SK-N-SH treated with all-trans-retinoic acid at 6 μM for 48 hours (cell line): Measurements from ENCODE around the gene IQGAP3.

Experiments
- ATAC-seq: fragments of 200-7000 bp; cut with Tn5 transposase; 3 replicates; pipeline ENCODE4 v1.9.1; 2020; ENCODE audit warnings: mild to moderate bottlenecking, moderate library complexity
- ARNTL ChIP-seq: fragments of 450-650 bp; formaldehyde crosslinking; IDR thresholded peaks from 2 replicates; pipeline ENCODE4 v1.5.0; 2020; ENCODE audit warnings: low read depth, mild to moderate bottlenecking, moderate library complexity, borderline replicate concordance
- BACH2 ChIP-seq: fragments of 250-450 bp; sonication (Bioruptor Pico); IDR thresholded peaks from 2 replicates; pipeline ENCODE4 v1.9.0; 2021; ENCODE audit warnings: mild to moderate bottlenecking, borderline replicate concordance
- CREB5 ChIP-seq: fragments of 250-450 bp; sonication (Bioruptor Pico); IDR thresholded peaks from 2 replicates; pipeline ENCODE4 v1.5.1; 2020; ENCODE audit warnings: low read depth, mild to moderate bottlenecking, moderate library complexity
- CSDC2 ChIP-seq: fragments of 250-450 bp; sonication (Bioruptor Pico); IDR thresholded peaks from 2 replicates; pipeline ENCODE4 v1.5.0; 2020; ENCODE audit warnings: mild to moderate bottlenecking, moderate library complexity
- ESRRG ChIP-seq: fragments of 250-450 bp; sonication (Bioruptor Pico); IDR thresholded peaks from 2 replicates; pipeline ENCODE4 v1.6.1; 2021; ENCODE audit warnings: mild to moderate bottlenecking
- GLIS3 ChIP-seq: fragments of 250-450 bp; sonication (Bioruptor Pico); IDR thresholded peaks from 2 replicates; pipeline ENCODE4 v1.5.0; 2020; ENCODE audit warnings: mild to moderate bottlenecking, moderate library complexity
- ISL1 ChIP-seq: fragments of 250-450 bp; sonication (Bioruptor Pico); IDR thresholded peaks from 2 replicates; pipeline ENCODE4 v2.1.2; 2022; ENCODE audit warnings: mild to moderate bottlenecking, moderate library complexity
- OSR1 ChIP-seq: fragments of 250-450 bp; sonication (Bioruptor Pico); IDR thresholded peaks from 2 replicates; pipeline ENCODE4 v1.8.0; 2022; ENCODE audit warnings: moderate library complexity, mild to moderate bottlenecking, inconsistent platforms
- PATZ1 ChIP-seq: fragments of 250-450 bp; sonication (Bioruptor Pico); IDR thresholded peaks from 2 replicates; pipeline ENCODE4 v1.8.0; 2020; ENCODE audit warnings: mild to moderate bottlenecking, moderate library complexity, borderline replicate concordance
- POU6F1 ChIP-seq: fragments of 250-450 bp; sonication (Bioruptor Pico); IDR thresholded peaks from 2 replicates; pipeline ENCODE4 v1.8.0; 2021; ENCODE audit warnings: low read depth, mild to moderate bottlenecking, moderate library complexity, borderline replicate concordance
- RARB ChIP-seq: fragments of 250-450 bp; sonication (Bioruptor Pico); IDR thresholded peaks from 2 replicates; pipeline ENCODE4 v1.8.0; 2021; ENCODE audit warnings: mild to moderate bottlenecking, moderate library complexity
- SNAI2 ChIP-seq: fragments of 250-450 bp; sonication (Bioruptor Pico); IDR thresholded peaks from 2 replicates; pipeline ENCODE4 v1.5.0; 2020; ENCODE audit warnings: mild to moderate bottlenecking, moderate library complexity
- TOX ChIP-seq: fragments of 250-450 bp; sonication (Bioruptor Pico); IDR thresholded peaks from 2 replicates; pipeline ENCODE4 v1.8.0; 2021; ENCODE audit warnings: mild to moderate bottlenecking, moderate library complexity, borderline replicate concordance
- ZC3H10 ChIP-seq: fragments of 250-450 bp; sonication (Bioruptor Pico); IDR thresholded peaks from 2 replicates; pipeline ENCODE4 v1.5.1; 2021; ENCODE audit warnings: mild to moderate bottlenecking, moderate library complexity
- ZFP3 ChIP-seq: fragments of 250-450 bp; sonication (Bioruptor Pico); IDR thresholded peaks from 2 replicates; pipeline ENCODE4 v1.5.0; 2020; ENCODE audit warnings: mild to moderate bottlenecking, moderate library complexity
- ZFP30 ChIP-seq: fragments of 450-650 bp; formaldehyde crosslinking; IDR thresholded peaks from 2 replicates; pipeline ENCODE4 v1.5.0; 2022; ENCODE audit warnings: mild to moderate bottlenecking, moderate library complexity
- ZNF565 ChIP-seq: fragments of 450-650 bp; formaldehyde crosslinking; conservative IDR thresholded peaks from 2 replicates; pipeline ENCODE4 v1.5.0; 2020; ENCODE audit warnings: low read depth, mild to moderate bottlenecking, moderate library complexity
- ZNF70 ChIP-seq: fragments of 450-650 bp; formaldehyde crosslinking; IDR thresholded peaks from 2 replicates; pipeline ENCODE4 v1.5.0; 2020; ENCODE audit warnings: mild to moderate bottlenecking, moderate library complexity
- ZNF8 ChIP-seq: fragments of 450-650 bp; formaldehyde crosslinking; IDR thresholded peaks from 2 replicates; pipeline ENCODE4 v1.5.0; 2020; ENCODE audit warnings: mild to moderate bottlenecking, moderate library complexity
- TF ChIP-seq, protein P1 (sequence below): fragments of 250-450 bp; sonication (Bioruptor Pico); IDR thresholded peaks from 2 replicates; pipeline ENCODE4 v1.5.1; 2021; ENCODE audit warnings: mild to moderate bottlenecking, moderate library complexity
- TF ChIP-seq, protein P2 (sequence below): fragments of 250-450 bp; sonication (Bioruptor Pico); IDR thresholded peaks from 2 replicates; pipeline ENCODE4 v1.5.0; 2020; ENCODE audit warnings: mild to moderate bottlenecking, moderate library complexity

Gene IQGAP3

DNA sequence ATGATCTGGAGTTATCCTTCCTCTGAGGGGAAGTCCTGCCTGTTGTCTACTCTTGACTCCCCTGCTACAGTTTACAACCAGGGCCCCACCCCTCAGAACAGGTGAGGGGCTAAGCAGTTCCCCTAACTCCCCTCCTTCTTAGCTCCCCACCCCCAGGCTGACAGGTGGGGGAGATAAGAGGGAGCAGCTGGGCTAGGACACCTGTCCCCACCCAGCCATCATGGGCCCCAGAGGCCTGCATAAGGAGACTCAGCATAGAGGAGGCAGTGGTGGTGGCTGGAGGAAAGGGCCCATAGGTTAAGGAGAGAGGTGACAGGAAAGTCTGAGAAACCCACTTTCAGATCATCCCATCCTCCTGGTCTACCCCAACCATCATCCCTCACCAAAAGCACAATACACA, 78.6 kb downstream of the IQGAP3 start:
- TF ChIP-seq ZNF8 (CRISPR knock-in tag) (no peak), SNAI2 (CRISPR knock-in tag) (no peak), ZC3H10 (CRISPR knock-in tag) (no peak), ZFP30 (CRISPR knock-in tag) (no peak), ZNF565 (CRISPR knock-in tag) (no peak), OSR1 (CRISPR knock-in tag) (no peak), CSDC2 (CRISPR knock-in tag) (no peak), TOX (CRISPR knock-in tag) (no peak), ARNTL (CRISPR knock-in tag) (no peak), BACH2 (CRISPR knock-in tag) (no peak)
- TF ChIP-seq, protein P1, sequence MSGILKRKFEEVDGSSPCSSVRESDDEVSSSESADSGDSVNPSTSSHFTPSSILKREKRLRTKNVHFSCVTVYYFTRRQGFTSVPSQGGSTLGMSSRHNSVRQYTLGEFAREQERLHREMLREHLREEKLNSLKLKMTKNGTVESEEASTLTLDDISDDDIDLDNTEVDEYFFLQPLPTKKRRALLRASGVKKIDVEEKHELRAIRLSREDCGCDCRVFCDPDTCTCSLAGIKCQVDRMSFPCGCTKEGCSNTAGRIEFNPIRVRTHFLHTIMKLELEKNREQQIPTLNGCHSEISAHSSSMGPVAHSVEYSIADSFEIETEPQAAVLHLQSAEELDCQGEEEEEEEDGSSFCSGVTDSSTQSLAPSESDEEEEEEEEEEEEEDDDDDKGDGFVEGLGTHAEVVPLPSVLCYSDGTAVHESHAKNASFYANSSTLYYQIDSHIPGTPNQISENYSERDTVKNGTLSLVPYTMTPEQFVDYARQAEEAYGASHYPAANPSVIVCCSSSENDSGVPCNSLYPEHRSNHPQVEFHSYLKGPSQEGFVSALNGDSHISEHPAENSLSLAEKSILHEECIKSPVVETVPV (CRISPR knock-in tag), result no peak
- ATAC-seq, result no peak

GRCh38 chr1:156493154-156493631, 79.2 kb downstream of the IQGAP3 start:
- TF ChIP-seq ZFP3 (CRISPR knock-in tag), result no peak
- no peak for TF ChIP-seq CREB5
- no peak for TF ChIP-seq GLIS3 (CRISPR knock-in tag)
- no peak for TF ChIP-seq TOX (CRISPR knock-in tag)
- no peak for TF ChIP-seq SNAI2 (CRISPR knock-in tag)
- TF ChIP-seq ZNF70 (CRISPR knock-in tag), result no peak
- TF ChIP-seq, protein P2, sequence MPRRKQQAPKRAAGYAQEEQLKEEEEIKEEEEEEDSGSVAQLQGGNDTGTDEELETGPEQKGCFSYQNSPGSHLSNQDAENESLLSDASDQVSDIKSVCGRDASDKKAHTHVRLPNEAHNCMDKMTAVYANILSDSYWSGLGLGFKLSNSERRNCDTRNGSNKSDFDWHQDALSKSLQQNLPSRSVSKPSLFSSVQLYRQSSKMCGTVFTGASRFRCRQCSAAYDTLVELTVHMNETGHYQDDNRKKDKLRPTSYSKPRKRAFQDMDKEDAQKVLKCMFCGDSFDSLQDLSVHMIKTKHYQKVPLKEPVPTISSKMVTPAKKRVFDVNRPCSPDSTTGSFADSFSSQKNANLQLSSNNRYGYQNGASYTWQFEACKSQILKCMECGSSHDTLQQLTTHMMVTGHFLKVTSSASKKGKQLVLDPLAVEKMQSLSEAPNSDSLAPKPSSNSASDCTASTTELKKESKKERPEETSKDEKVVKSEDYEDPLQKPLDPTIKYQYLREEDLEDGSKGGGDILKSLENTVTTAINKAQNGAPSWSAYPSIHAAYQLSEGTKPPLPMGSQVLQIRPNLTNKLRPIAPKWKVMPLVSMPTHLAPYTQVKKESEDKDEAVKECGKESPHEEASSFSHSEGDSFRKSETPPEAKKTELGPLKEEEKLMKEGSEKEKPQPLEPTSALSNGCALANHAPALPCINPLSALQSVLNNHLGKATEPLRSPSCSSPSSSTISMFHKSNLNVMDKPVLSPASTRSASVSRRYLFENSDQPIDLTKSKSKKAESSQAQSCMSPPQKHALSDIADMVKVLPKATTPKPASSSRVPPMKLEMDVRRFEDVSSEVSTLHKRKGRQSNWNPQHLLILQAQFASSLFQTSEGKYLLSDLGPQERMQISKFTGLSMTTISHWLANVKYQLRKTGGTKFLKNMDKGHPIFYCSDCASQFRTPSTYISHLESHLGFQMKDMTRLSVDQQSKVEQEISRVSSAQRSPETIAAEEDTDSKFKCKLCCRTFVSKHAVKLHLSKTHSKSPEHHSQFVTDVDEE (CRISPR knock-in tag), result no peak
- no peak for TF ChIP-seq CSDC2 (CRISPR knock-in tag)
- TF ChIP-seq ZNF565 (CRISPR knock-in tag), result no peak
- TF ChIP-seq ZC3H10 (CRISPR knock-in tag), result no peak
- TF ChIP-seq BACH2 (CRISPR knock-in tag), result no peak
- no peak for ATAC-seq

DNA sequence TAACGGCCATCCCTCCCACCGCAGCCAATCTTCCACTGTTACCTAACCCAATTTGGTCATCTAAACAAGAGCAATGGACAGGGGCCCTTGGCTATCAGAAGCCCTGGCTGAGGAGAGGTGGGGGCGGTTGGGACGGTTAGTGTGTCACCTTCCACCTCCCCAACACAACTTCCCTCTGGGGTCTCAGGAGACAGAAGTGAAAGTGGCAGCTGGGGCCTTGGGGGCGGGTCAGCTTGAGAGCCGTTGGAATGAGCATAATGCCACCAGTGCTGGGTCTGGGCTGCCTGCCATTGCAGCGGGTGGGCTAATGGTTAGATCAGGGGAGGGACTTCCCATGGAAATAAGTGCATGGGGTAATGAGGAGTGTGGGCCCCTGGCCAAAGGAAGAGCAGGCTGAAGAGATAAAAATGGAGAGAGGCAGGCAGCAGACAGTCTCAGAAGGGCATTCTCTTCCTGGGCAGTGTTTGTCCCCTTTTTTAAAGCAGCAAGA, 79.7 kb downstream of the IQGAP3 start:
- no peak for ATAC-seq
- no peak for TF ChIP-seq RARB (CRISPR knock-in tag)
- no peak for TF ChIP-seq ZFP30 (CRISPR knock-in tag)
- no peak for TF ChIP-seq GLIS3 (CRISPR knock-in tag)
- no peak for TF ChIP-seq POU6F1
- TF ChIP-seq ZNF8 (CRISPR knock-in tag), result no peak
- no peak for TF ChIP-seq TOX (CRISPR knock-in tag)
- TF ChIP-seq, protein P1 (CRISPR knock-in tag), result no peak
- no peak for TF ChIP-seq PATZ1 (CRISPR knock-in tag)
- TF ChIP-seq ZNF70 (CRISPR knock-in tag), result no peak
- no peak for TF ChIP-seq ZC3H10 (CRISPR knock-in tag)
- no peak for TF ChIP-seq ZNF565 (CRISPR knock-in tag)
- no peak for TF ChIP-seq ESRRG (CRISPR knock-in tag)
- TF ChIP-seq CREB5, result no peak
- TF ChIP-seq OSR1 (CRISPR knock-in tag), result no peak
- TF ChIP-seq BACH2 (CRISPR knock-in tag), result no peak
- TF ChIP-seq CSDC2 (CRISPR knock-in tag), result no peak
- no peak for TF ChIP-seq ZFP3 (CRISPR knock-in tag)
- no peak for TF ChIP-seq SNAI2 (CRISPR knock-in tag)
- no peak for TF ChIP-seq ARNTL (CRISPR knock-in tag)
- no peak for TF ChIP-seq ISL1 (CRISPR knock-in tag)
- TF ChIP-seq, all 23 proteins: peak for 0
